A549 (cell line): ENCODE measurements around the gene FMNL3. TPM values are rescaled to one million over a fixed set of nuclear protein-coding genes. Genes with fewer than 3 reads are reported as not detected.

Experiments used
- ATAC-seq, 2 experiments: fragments of 200-7000 bp in 1 of 2; fragments of >200 bp in 1 of 2; cut with Nextera tagmentation in 1 of 2; cut with Tn5 transposase in 1 of 2; 3 replicates each; pipeline versions ENCODE4 v1.8.0 to v1.9.1; 2018 to 2020; ENCODE audit warnings: mild to moderate bottlenecking in 1 of 2, moderate library complexity in 1 of 2
- CTCF ChIA-PET: fragments of 300-600 bp; sonication (Branson Sonifier 250); formaldehyde crosslinking; extraction: SDS; loops from one replicate; lab custom pipeline; 2021; ENCODE audit warnings: antibody characterized with exemption, inconsistent platforms; lab: Yijun Ruan, JAX
- POLR2A ChIA-PET: fragments of 350-600 bp; formaldehyde crosslinking; extraction: SDS; loops from one replicate; lab custom pipeline; 2021; ENCODE audit warnings: antibody characterized with exemption, inconsistent platforms; lab: Yijun Ruan, JAX
- DNase-seq, 2 experiments: peaks; one replicate each; pipeline versions ENCODE4 v3.0.0 to v3.0.0-alpha.2; 2011 to 2016; ENCODE audit warnings: low read depth in 1 of 2, low spot score in 1 of 2
- FAIRE-seq: peaks from 2 replicates; lab custom pipeline; 2011; peaks lifted over from hg19 to GRCh38; lab: Jason Lieb, UNC
- H3K27ac ChIP-seq, 2 experiments: fragments of >200 bp; sonication (Bioruptor Twin); formaldehyde crosslinking; 3 replicates each; pipeline ENCODE4 v1.5.1; 2016 to 2017
- H3K4me1 ChIP-seq: fragments of >200 bp; sonication (Bioruptor Twin); formaldehyde crosslinking; 3 replicates; pipeline ENCODE4 v1.6.1; 2016
- H3K4me2 ChIP-seq: fragments of >200 bp; sonication (Bioruptor Twin); formaldehyde crosslinking; 3 replicates; pipeline ENCODE4 v1.6.1; 2016
- H3K4me3 ChIP-seq: fragments of >200 bp; sonication (Bioruptor Twin); formaldehyde crosslinking; 3 replicates; pipeline ENCODE4 v1.5.1; 2016
- H3K9me3 ChIP-seq: fragments of >200 bp; sonication (Bioruptor Twin); formaldehyde crosslinking; 3 replicates; pipeline ENCODE4 v1.6.1; 2016
- CHD2 ChIP-seq: fragments of 150-350 bp; IDR thresholded peaks from 2 replicates; pipeline ENCODE4 v1.6.1; 2014; ENCODE audit warnings: low read length; ENCODE audit not compliant: partially characterized antibody
- EHF ChIP-seq: fragments of 250-450 bp; sonication (Bioruptor Pico); IDR thresholded peaks from 2 replicates; pipeline ENCODE4 v1.5.0; 2020; ENCODE audit warnings: mild to moderate bottlenecking
- EHMT2 ChIP-seq: fragments of 200-600 bp; sonication (generic); IDR thresholded peaks from 2 replicates; pipeline ENCODE4 v1.6.1; 2016; ENCODE audit warnings: antibody characterized with exemption, low read depth, mild to moderate bottlenecking, moderate library complexity
- ESRRA ChIP-seq: fragments of 150-350 bp; IDR thresholded peaks from 2 replicates; pipeline ENCODE4 v1.6.1; 2014; ENCODE audit warnings: mild to moderate bottlenecking, low read length, borderline replicate concordance
- FOXS1 ChIP-seq: fragments of 250-450 bp; sonication (Bioruptor Pico); IDR thresholded peaks from 2 replicates; pipeline ENCODE4 v1.5.0; 2020; ENCODE audit warnings: mild to moderate bottlenecking, moderate library complexity
- HOXA7 ChIP-seq: fragments of 250-450 bp; sonication (Bioruptor Pico); IDR thresholded peaks from 2 replicates; pipeline ENCODE4 v1.5.0; 2020; ENCODE audit warnings: mild to moderate bottlenecking, moderate library complexity
- HOXB13 ChIP-seq: fragments of 250-450 bp; sonication (Bioruptor Pico); IDR thresholded peaks from 2 replicates; pipeline ENCODE4 v1.5.0; 2020; ENCODE audit warnings: low read depth, mild to moderate bottlenecking, moderate library complexity
- KDM1A ChIP-seq: fragments of 200-600 bp; sonication (generic); IDR thresholded peaks from 2 replicates; pipeline ENCODE4 v1.6.1; 2016; ENCODE audit warnings: low read depth, mild to moderate bottlenecking
- MAFK ChIP-seq: fragments of 450-650 bp; IDR thresholded peaks from 2 replicates; pipeline ENCODE4 v1.6.1; 2014; ENCODE audit not compliant: partially characterized antibody
- MAZ ChIP-seq: fragments of 150-350 bp; IDR thresholded peaks from 2 replicates; pipeline ENCODE4 v1.6.1; 2014; ENCODE audit warnings: antibody characterized with exemption, low read depth, low read length, borderline replicate concordance
- MYC ChIP-seq: IDR thresholded peaks from 2 replicates; pipeline ENCODE4 v1.6.1; 2012; ENCODE audit warnings: mild to moderate bottlenecking, inconsistent platforms, low read length, improper control_type of control experiment, borderline replicate concordance
- NFE2L2 ChIP-seq: fragments of 150-350 bp; conservative IDR thresholded peaks from 2 replicates; pipeline ENCODE4 v1.6.1; 2014; ENCODE audit warnings: low read length
- PHF8 ChIP-seq: fragments of 200-600 bp; sonication (generic); IDR thresholded peaks from 2 replicates; pipeline ENCODE4 v1.6.1; 2016; ENCODE audit warnings: low read depth, mild to moderate bottlenecking, antibody characterized with exemption, moderate library complexity, borderline replicate concordance
- RARB ChIP-seq: fragments of 250-450 bp; sonication (Bioruptor Pico); IDR thresholded peaks from 2 replicates; pipeline ENCODE4 v1.8.0; 2021; ENCODE audit warnings: mild to moderate bottlenecking, moderate library complexity
- RFX5 ChIP-seq: fragments of 450-650 bp; IDR thresholded peaks from 2 replicates; pipeline ENCODE4 v1.7.1; 2014; ENCODE audit warnings: antibody characterized with exemption, mild to moderate bottlenecking, moderate library complexity
- RNF2 ChIP-seq: fragments of 200-600 bp; sonication (generic); IDR thresholded peaks from 2 replicates; pipeline ENCODE4 v1.6.1; 2016; ENCODE audit warnings: low read depth, mild to moderate bottlenecking, antibody characterized with exemption, moderate library complexity, borderline replicate concordance
- SREBF2 ChIP-seq: fragments of 450-650 bp; IDR thresholded peaks from 2 replicates; pipeline ENCODE4 v1.6.1; 2014; ENCODE audit warnings: mild to moderate bottlenecking, moderate library complexity
- ZC3H11A ChIP-seq: fragments of 450-650 bp; IDR thresholded peaks from 2 replicates; pipeline ENCODE4 v1.6.1; 2014; ENCODE audit warnings: antibody characterized with exemption, mild to moderate bottlenecking
- ZFP36 ChIP-seq: fragments of 450-650 bp; IDR thresholded peaks from 2 replicates; pipeline ENCODE4 v1.6.1; 2014; ENCODE audit warnings: borderline replicate concordance; ENCODE audit not compliant: partially characterized antibody
- WGBS: methylation state at CpG from one replicate; pipeline ENCODE4 v1.1.6; 2017; ENCODE audit errors: missing lambda C conversion rate; 5-methylcytosine and 5-hydroxymethylcytosine counted together
- polyA plus RNA-seq, 4 experiments: library from polyadenylated mRNA; depleted of rRNA in 3 of 4; stranded (reverse); fragments of >200 nt; fragmentation: RNase III in 1 of 4; extraction: RNeasy Plus Mini Kit Qiagen cat#74134 plus additional on column Dnase treatment in 1 of 4; gene quantifications; 2 replicates in 3 of 4; 3 replicates in 1 of 4; pipeline ENCODE4 v1.2.3, GENCODE V29; 2011 to 2017
- TF ChIP-seq, protein P1 (sequence below): fragments of 150-350 bp; IDR thresholded peaks from 2 replicates; pipeline ENCODE4 v1.6.1; 2014; ENCODE audit warnings: low read depth, mild to moderate bottlenecking, low read length
- TF ChIP-seq, protein P2 (sequence below): fragments of 450-650 bp; IDR thresholded peaks from 2 replicates; pipeline ENCODE4 v1.6.1; 2014; ENCODE audit warnings: antibody characterized with exemption
- TF ChIP-seq, protein P3 (sequence below): IDR thresholded peaks from 2 replicates; pipeline ENCODE4 v1.6.1; 2012

The FMNL3 gene
- polyA plus RNA-seq, 2 of the 4 experiments (the other 2 are of a cell fraction): 1.7 TPM

DNA sequence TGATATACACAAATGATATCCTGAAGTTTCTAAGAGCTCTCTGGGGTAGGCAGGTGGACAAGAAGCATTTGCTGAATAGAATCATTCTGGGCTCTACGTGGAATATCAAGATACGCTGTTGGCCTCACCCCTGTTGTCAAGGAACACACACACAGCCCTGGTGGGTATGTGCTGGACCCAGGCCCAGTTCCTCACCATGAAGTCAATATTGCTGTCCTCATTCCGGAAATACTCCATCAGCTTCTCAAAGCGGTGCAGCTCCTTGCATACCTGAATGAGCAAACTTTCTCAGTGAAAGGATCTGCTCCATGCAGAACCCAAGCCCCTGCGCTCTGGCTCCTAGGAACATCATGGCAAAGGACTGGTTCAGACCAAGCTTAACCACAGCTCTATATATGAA lies 52.5 kb downstream of the FMNL3 start:
- H3K4me2 ChIP-seq: no peak overlapping the region
- POLR2A ChIA-PET: no interaction called here
- no peak for FAIRE-seq
- 92% methylated on average over 5 of the region's 5 CpGs for WGBS
- TF ChIP-seq RARB (CRISPR knock-in tag) (no peak), CHD2 (no peak), HOXA7 (CRISPR knock-in tag) (no peak), KDM1A (no peak), ZC3H11A (no peak), ESRRA (no peak), EHF (CRISPR knock-in tag) (no peak), SREBF2 (no peak), FOXS1 (CRISPR knock-in tag) (no peak), RFX5 (no peak)
- TF ChIP-seq, protein P1, sequence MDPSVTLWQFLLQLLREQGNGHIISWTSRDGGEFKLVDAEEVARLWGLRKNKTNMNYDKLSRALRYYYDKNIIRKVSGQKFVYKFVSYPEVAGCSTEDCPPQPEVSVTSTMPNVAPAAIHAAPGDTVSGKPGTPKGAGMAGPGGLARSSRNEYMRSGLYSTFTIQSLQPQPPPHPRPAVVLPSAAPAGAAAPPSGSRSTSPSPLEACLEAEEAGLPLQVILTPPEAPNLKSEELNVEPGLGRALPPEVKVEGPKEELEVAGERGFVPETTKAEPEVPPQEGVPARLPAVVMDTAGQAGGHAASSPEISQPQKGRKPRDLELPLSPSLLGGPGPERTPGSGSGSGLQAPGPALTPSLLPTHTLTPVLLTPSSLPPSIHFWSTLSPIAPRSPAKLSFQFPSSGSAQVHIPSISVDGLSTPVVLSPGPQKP: no peak
- TF ChIP-seq, protein P2, sequence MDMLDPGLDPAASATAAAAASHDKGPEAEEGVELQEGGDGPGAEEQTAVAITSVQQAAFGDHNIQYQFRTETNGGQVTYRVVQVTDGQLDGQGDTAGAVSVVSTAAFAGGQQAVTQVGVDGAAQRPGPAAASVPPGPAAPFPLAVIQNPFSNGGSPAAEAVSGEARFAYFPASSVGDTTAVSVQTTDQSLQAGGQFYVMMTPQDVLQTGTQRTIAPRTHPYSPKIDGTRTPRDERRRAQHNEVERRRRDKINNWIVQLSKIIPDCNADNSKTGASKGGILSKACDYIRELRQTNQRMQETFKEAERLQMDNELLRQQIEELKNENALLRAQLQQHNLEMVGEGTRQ: no peak
- H3K9me3 ChIP-seq: no peaks in the 10 kb centered on the region
- H3K4me1 ChIP-seq: no peaks in the 10 kb centered on the region
- DNase-seq: no peak
- CTCF ChIA-PET: interaction anchor here (0.7 to 3.7 kb wide), 10 partner anchors 10 to 521 kb away, joined by 3 to 19 read pairs (median 3); no protein-coding TSS in a partner anchor
- H3K27ac ChIP-seq: no peak overlapping the region
- no peak overlapping the region for H3K4me3 ChIP-seq
- no peak for ATAC-seq

DNA sequence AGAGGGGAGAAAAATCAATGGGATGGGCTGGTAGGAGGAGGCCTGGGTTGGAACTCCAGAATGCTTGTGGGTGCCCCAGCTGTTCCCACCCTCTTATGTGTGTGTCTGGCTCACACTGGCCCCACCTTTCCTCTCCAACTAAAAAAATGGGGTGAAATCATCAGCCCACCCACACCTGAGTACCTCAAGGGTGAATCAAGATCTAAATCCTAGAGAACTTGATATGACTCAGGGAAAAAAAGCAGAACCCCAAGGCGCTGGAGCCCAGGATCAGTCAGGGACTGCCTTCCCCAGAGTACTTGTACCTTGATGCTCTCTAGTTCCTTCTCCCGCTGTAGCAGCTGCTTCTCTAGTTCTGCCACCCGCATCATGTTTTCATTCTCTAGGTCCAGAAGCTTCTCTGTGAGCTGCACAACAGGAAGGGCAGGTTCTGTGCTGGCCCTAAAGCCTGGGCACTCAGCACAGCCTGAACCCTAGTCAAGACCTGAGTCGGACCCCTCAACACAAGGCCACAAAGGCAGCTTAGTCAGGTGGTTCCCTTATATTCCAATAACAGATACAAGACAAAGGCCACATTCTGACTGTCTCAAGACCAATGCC lies 54.2 kb downstream of the FMNL3 start:
- DNase-seq (no peak), FAIRE-seq (no peak), ATAC-seq (no peak)
- H3K4me3 ChIP-seq: no peak overlapping the region
- no peaks in the 10 kb centered on the region for H3K9me3 ChIP-seq
- no peaks in the 10 kb centered on the region for H3K4me1 ChIP-seq
- ChIA-PET CTCF (interaction anchor here (1.0 to 3.7 kb wide), 5 partner anchors 10 to 124 kb away, joined by 3 to 19 read pairs (median 3); no protein-coding TSS in a partner anchor), POLR2A (no interaction called here)
- no peak overlapping the region for H3K4me2 ChIP-seq
- TF ChIP-seq MYC (no peak), NFE2L2 (no peak), PHF8 (no peak), ZFP36 (no peak), MAFK (no peak), EHMT2 (no peak), MAZ (no peak)
- TF ChIP-seq, protein P3, sequence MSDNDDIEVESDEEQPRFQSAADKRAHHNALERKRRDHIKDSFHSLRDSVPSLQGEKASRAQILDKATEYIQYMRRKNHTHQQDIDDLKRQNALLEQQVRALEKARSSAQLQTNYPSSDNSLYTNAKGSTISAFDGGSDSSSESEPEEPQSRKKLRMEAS: no peak
- H3K27ac ChIP-seq: no peak overlapping the region
- WGBS: 70% methylated on average over 4 of the region's 4 CpGs

DNA sequence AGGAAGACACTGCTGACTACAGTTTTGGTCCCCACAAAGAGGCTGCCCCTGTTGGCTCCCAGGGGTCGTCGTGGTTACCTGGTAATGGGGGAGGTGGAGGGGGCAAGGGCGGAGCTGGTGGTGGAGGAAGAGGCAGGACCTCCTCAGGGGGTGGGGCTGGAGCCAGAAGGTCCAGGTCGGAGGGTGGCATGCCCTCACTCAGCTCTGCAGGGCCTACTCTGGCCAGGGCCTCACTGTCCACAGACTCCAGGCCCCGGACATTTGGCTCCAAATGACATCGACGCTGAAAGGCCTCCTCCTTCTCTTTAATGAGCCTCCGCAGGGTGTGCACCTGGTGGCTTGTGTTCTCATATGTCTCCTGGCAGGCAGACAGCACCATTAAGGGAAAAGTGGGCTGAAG lies 55.4 kb downstream of the FMNL3 start:
- no peak overlapping the region for H3K4me3 ChIP-seq
- H3K4me2 ChIP-seq: no peak overlapping the region
- FAIRE-seq (no peak), ATAC-seq (no peak)
- 84% methylated on average over 5 of the region's 8 CpGs for WGBS
- no peaks in the 10 kb centered on the region for H3K9me3 ChIP-seq
- no peaks in the 10 kb centered on the region for H3K4me1 ChIP-seq
- H3K27ac ChIP-seq: no peak overlapping the region
- ChIA-PET CTCF (interaction anchor here (0.6 to 6.2 kb wide), 8 partner anchors 9 to 914 kb away, joined by 3 to 41 read pairs (median 4); partner anchors contain the start of gene TMBIM6), POLR2A (no interaction called here)
- TF ChIP-seq RNF2: no peak
- no peak for TF ChIP-seq HOXB13 (CRISPR knock-in tag)
- TF ChIP-seq, all 56 proteins: peak for 0
- no peak for DNase-seq
